Trophoblast cell (in vitro differentiated cells and primary cell): Measurements from ENCODE around the gene SLC39A10.

Source experiments
- DNase-seq, 2 donors: peaks; one replicate each; pipeline ENCODE4 v3.0.0-alpha.2; 2016
- H2AFZ ChIP-seq: 2 replicates; pipeline ENCODE4 v1.6.1; 2013; ENCODE audit warnings: low read length, moderate library complexity, mild to moderate bottlenecking; ENCODE audit not compliant: insufficient read depth, poor library complexity
- H2AK5ac ChIP-seq: 2 replicates; pipeline ENCODE4 v1.6.1; 2013; ENCODE audit warnings: mild to moderate bottlenecking, low read length
- H2BK120ac ChIP-seq: 2 replicates; pipeline ENCODE4 v1.6.1; 2013; ENCODE audit warnings: low read length, mild to moderate bottlenecking, moderate library complexity; ENCODE audit not compliant: insufficient read depth, poor library complexity
- H2BK12ac ChIP-seq: 2 replicates; pipeline ENCODE4 v1.6.1; 2013; ENCODE audit warnings: mild to moderate bottlenecking, low read length, moderate library complexity
- H2BK5ac ChIP-seq: 2 replicates; pipeline ENCODE4 v1.6.1; 2013; ENCODE audit warnings: low read length, low read depth, moderate library complexity, mild to moderate bottlenecking; ENCODE audit not compliant: poor library complexity
- H3K14ac ChIP-seq: 2 replicates; pipeline ENCODE4 v1.6.1; 2013; ENCODE audit warnings: mild to moderate bottlenecking, low read length
- H3K18ac ChIP-seq: 2 replicates; pipeline ENCODE4 v1.6.1; 2013; ENCODE audit warnings: mild to moderate bottlenecking, low read length
- H3K23ac ChIP-seq: 2 replicates; pipeline ENCODE4 v1.6.1; 2013; ENCODE audit warnings: low read length
- H3K27ac ChIP-seq: 2 replicates; pipeline ENCODE4 v1.5.1; 2013; ENCODE audit warnings: low read depth, mild to moderate bottlenecking, inconsistent platforms, low read length, moderate library complexity
- H3K27me3 ChIP-seq: 2 replicates; pipeline ENCODE4 v1.6.1; 2013; ENCODE audit warnings: inconsistent platforms, mild to moderate bottlenecking, low read length, moderate library complexity; ENCODE audit not compliant: insufficient read depth
- H3K36me3 ChIP-seq, 2 experiments: 1 replicate in 1 of 2; 2 replicates in 1 of 2; pipeline ENCODE4 v1.6.1; 2013; ENCODE audit warnings: low read length in 2 of 2, mild to moderate bottlenecking in 2 of 2, moderate library complexity in 1 of 2; ENCODE audit not compliant: insufficient read depth in 2 of 2, control insufficient read depth in 1 of 2
- H3K4ac ChIP-seq: 2 replicates; pipeline ENCODE4 v1.6.1; 2013; ENCODE audit warnings: low read depth, mild to moderate bottlenecking, low read length, moderate library complexity
- H3K4me1 ChIP-seq, 2 experiments: 1 replicate in 1 of 2; 2 replicates in 1 of 2; pipeline ENCODE4 v1.6.1; 2013; ENCODE audit warnings: low read length in 2 of 2, mild to moderate bottlenecking in 2 of 2, moderate library complexity in 1 of 2; ENCODE audit not compliant: insufficient read depth in 2 of 2, control insufficient read depth in 1 of 2
- H3K4me2 ChIP-seq: 2 replicates; pipeline ENCODE4 v1.6.1; 2013; ENCODE audit warnings: inconsistent platforms, mild to moderate bottlenecking, low read length, moderate library complexity
- H3K4me3 ChIP-seq: 2 replicates; pipeline ENCODE4 v1.5.1; 2013; ENCODE audit warnings: mild to moderate bottlenecking, low read depth, low read length, inconsistent platforms
- H3K79me1 ChIP-seq: one replicate; pipeline ENCODE4 v1.6.1; 2013; ENCODE audit warnings: low read length
- H3K79me2 ChIP-seq: 2 replicates; pipeline ENCODE4 v1.6.1; 2013; ENCODE audit warnings: low read length, mild to moderate bottlenecking; ENCODE audit not compliant: control insufficient read depth, insufficient read depth, poor library complexity
- H3K9ac ChIP-seq: 2 replicates; pipeline ENCODE4 v1.6.1; 2013; ENCODE audit warnings: mild to moderate bottlenecking, low read length
- H3K9me3 ChIP-seq: 2 replicates; pipeline ENCODE4 v1.6.1; 2013; ENCODE audit warnings: low read depth, mild to moderate bottlenecking, control low read depth, inconsistent platforms, low read length; ENCODE audit not compliant: insufficient read depth
- H4K12ac ChIP-seq: 2 replicates; pipeline ENCODE4 v1.6.1; 2013; ENCODE audit warnings: low read depth, mild to moderate bottlenecking, low read length, moderate library complexity
- H4K8ac ChIP-seq: 2 replicates; pipeline ENCODE4 v1.6.1; 2013; ENCODE audit warnings: low read depth, mild to moderate bottlenecking, low read length, moderate library complexity
- H4K91ac ChIP-seq: one replicate; pipeline ENCODE4 v1.6.1; 2013; ENCODE audit warnings: low read depth, mild to moderate bottlenecking, low read length, moderate library complexity
- WGBS: extraction: QIAGEN DNeasy Blood & Tissue Kit; methylation state at CpG from one replicate; pipeline ENCODE4 v1.1.7; 2013; ENCODE audit warnings: missing lambda C conversion rate; ENCODE audit not compliant: insufficient read length, insufficient coverage; ENCODE audit errors: extremely low coverage; 5-methylcytosine and 5-hydroxymethylcytosine counted together

SLC39A10 gene

DNA sequence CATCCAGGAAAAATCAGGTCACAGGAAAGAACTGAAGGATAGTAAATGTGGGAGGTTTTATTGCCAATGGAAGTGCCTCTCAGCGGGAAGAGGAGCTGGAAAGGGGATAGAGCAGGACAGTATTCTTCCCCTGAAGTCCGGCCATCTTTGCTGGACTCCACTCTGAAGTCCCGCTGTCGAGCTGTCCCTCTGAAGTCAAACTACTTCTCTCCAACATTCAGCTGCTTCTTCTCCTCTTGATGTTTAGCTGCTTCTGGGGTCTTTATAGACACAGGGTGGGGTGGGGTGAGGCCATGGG lies 23.5 kb upstream of the SLC39A10 start:
- H3K14ac ChIP-seq = no peak overlapping the region
- no peak overlapping the region for H4K8ac ChIP-seq
- peaks cover 5% of the 10 kb centered on the region for H3K9me3 ChIP-seq
- no peaks in the 10 kb centered on the region for H3K79me2 ChIP-seq
- H3K4ac ChIP-seq = no peak overlapping the region
- no peak overlapping the region for H2AK5ac ChIP-seq
- H2BK5ac ChIP-seq = no peak overlapping the region
- H2BK12ac ChIP-seq = no peak overlapping the region
- H3K18ac ChIP-seq = no peak overlapping the region
- no peak overlapping the region for H4K12ac ChIP-seq
- DNase-seq = no peak
- no peak overlapping the region for H2BK120ac ChIP-seq
- no peak overlapping the region for H4K91ac ChIP-seq
- no peak overlapping the region for H3K27ac ChIP-seq
- WGBS = no CpG with 5 or more reads among the region's 4 CpGs
- no peak overlapping the region for H3K4me3 ChIP-seq
- no peak overlapping the region for H3K4me2 ChIP-seq
- H3K27me3 ChIP-seq = no peaks in the 10 kb centered on the region
- no peak overlapping the region for H3K9ac ChIP-seq
- H3K79me1 ChIP-seq = no peaks in the 10 kb centered on the region
- no peak overlapping the region for H3K23ac ChIP-seq
- peaks cover 0 to 2% of the 10 kb centered on the region in 2 experiments for H3K36me3 ChIP-seq
- no peak overlapping the region for H2AFZ ChIP-seq
- peaks cover 0 to 4% of the 10 kb centered on the region in 2 experiments for H3K4me1 ChIP-seq

DNA sequence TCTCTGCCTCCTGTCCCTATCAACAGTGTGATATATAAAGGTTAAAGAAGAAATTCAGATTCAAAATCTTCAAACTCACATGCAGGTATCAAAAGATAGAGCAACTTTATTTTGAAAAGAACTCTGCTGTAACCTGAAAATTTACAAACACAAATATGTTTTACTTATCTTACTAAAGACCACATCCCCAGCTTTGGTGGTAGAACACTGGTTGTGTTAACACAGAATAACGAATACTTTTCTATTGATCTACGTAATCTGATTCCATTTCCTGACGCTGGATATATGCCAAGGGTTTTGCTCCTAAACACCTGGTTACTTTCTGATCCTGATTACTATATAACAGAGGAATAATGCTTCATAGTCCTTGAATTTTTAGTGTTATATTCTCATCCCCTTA lies 23.1 kb upstream of the SLC39A10 start:
- no peak overlapping the region for H4K12ac ChIP-seq
- no peak overlapping the region for H3K23ac ChIP-seq
- H3K9ac ChIP-seq = no peak overlapping the region
- H3K14ac ChIP-seq = no peak overlapping the region
- no peak overlapping the region for H3K18ac ChIP-seq
- H3K9me3 ChIP-seq = peaks cover 5% of the 10 kb centered on the region
- no peaks in the 10 kb centered on the region for H3K79me2 ChIP-seq
- H3K4ac ChIP-seq = no peak overlapping the region
- no peak for DNase-seq
- H2AFZ ChIP-seq = no peak overlapping the region
- no peaks in the 10 kb centered on the region for H3K79me1 ChIP-seq
- no peak overlapping the region for H2BK12ac ChIP-seq
- H3K4me2 ChIP-seq = no peak overlapping the region
- no peaks in the 10 kb centered on the region for H3K27me3 ChIP-seq
- no peak overlapping the region for H2BK120ac ChIP-seq
- H3K36me3 ChIP-seq = peaks cover 0 to 2% of the 10 kb centered on the region in 2 experiments
- H2BK5ac ChIP-seq = no peak overlapping the region
- peaks cover 0 to 4% of the 10 kb centered on the region in 2 experiments for H3K4me1 ChIP-seq
- no peak overlapping the region for H4K8ac ChIP-seq
- no peak overlapping the region for H3K27ac ChIP-seq
- no peak overlapping the region for H3K4me3 ChIP-seq
- H2AK5ac ChIP-seq = no peak overlapping the region
- no peak overlapping the region for H4K91ac ChIP-seq
- no CpG with 5 or more reads among the region's 3 CpGs for WGBS

DNA sequence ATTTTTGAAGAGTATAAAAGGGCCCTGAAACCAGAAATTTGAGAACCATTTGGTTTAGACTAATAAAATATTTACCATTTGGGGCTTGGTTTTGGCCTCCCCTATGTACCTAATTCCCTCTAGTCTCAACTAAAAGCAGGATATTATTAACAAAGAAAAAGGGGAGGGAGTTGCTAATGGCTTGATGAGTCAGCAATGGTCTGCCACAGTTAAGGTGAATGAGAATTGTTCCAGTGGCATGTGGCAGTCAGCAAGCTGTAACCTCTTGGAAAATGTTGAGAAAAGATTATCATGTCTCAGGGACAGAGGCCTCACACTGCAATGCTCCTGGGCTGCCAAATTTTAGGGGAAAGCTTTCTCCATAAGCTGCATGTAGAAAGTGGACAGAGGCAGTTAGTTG lies 20.1 kb upstream of the SLC39A10 start:
- no peak overlapping the region for H2BK120ac ChIP-seq
- no peaks in the 10 kb centered on the region for H3K79me1 ChIP-seq
- no peak overlapping the region for H4K8ac ChIP-seq
- H2BK5ac ChIP-seq = no peak overlapping the region
- H3K4me2 ChIP-seq = no peak overlapping the region
- no peak overlapping the region for H3K4me3 ChIP-seq
- H2BK12ac ChIP-seq = no peak overlapping the region
- no peak overlapping the region for H2AFZ ChIP-seq
- no peak overlapping the region for H3K27ac ChIP-seq
- H4K91ac ChIP-seq = no peak overlapping the region
- H2AK5ac ChIP-seq = no peak overlapping the region
- no peaks in the 10 kb centered on the region for H3K79me2 ChIP-seq
- peaks cover 5% of the 10 kb centered on the region for H3K9me3 ChIP-seq
- H3K18ac ChIP-seq = no peak overlapping the region
- H3K4ac ChIP-seq = no peak overlapping the region
- no peak for DNase-seq
- no peak overlapping the region for H3K23ac ChIP-seq
- H3K14ac ChIP-seq = no peak overlapping the region
- H3K27me3 ChIP-seq = no peaks in the 10 kb centered on the region
- no peak overlapping the region for H4K12ac ChIP-seq
- peaks cover 0 to 4% of the 10 kb centered on the region in 2 experiments for H3K4me1 ChIP-seq
- H3K36me3 ChIP-seq = peaks cover 0 to 2% of the 10 kb centered on the region in 2 experiments
- H3K9ac ChIP-seq = no peak overlapping the region

DNA sequence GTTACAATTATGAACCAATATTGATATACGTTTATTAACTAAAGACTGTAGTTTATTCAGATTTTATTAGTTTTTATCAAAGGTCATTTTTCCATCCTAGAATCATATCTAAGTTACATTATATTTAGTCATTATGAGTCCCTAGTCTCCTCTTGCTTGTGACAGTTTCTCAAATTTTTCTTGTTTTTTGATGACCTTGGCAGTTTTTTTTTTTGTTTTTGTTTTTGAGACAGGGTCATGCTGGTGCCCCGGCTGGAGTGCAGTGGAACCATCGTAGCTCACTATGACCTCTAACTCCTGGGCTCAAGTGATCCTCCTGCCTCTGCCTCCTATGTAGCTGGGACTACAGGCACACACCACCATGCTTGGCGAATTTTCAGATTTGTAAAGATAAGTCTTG lies 18.3 kb upstream of the SLC39A10 start:
- Histone ChIP-seq H2BK120ac (no peak overlapping the region), H3K14ac (no peak overlapping the region), H3K4me1 (peaks cover 0 to 4% of the 10 kb centered on the region in 2 experiments), H2AK5ac (no peak overlapping the region), H3K23ac (no peak overlapping the region), H3K27me3 (no peaks in the 10 kb centered on the region), H3K4ac (no peak overlapping the region), H3K27ac (no peak overlapping the region), H4K91ac (no peak overlapping the region), H4K12ac (no peak overlapping the region), H2BK5ac (no peak overlapping the region), H3K18ac (no peak overlapping the region), H3K4me3 (no peak overlapping the region), H3K36me3 (peaks cover 0 to under 1% of the 10 kb centered on the region in 2 experiments), H3K9ac (no peak overlapping the region), H2AFZ (no peak overlapping the region), H3K79me2 (no peaks in the 10 kb centered on the region), H4K8ac (no peak overlapping the region), H2BK12ac (no peak overlapping the region), H3K9me3 (peaks cover under 1% of the 10 kb centered on the region), H3K4me2 (no peak overlapping the region), H3K79me1 (no peaks in the 10 kb centered on the region)
- WGBS = no CpG with 5 or more reads among the region's 4 CpGs
- no peak for DNase-seq
